Ascending aorta (tissue), 2 donors: ENCODE data around the gene PIGL. TPM values are rescaled to one million over a fixed set of nuclear protein-coding genes. Genes with fewer than 3 reads are reported as not detected.
"Not testable (repeated sequence)": the region's sequence is repeated elsewhere in the genome, so short reads cannot be mapped to it uniquely, and the experiment has no call there.

ENCODE experiments used
- DNase-seq, 2 donors: peaks; one replicate each; pipeline ENCODE4 v3.0.0-alpha.2; 2019; ENCODE audit warnings: low spot score in 2 of 2
- H3K27ac ChIP-seq, 2 donors: fragments of 200-600 bp; sonication (generic); one replicate each; pipeline ENCODE4 v1.5.1; 2016 to 2017; ENCODE audit warnings: mild to moderate bottlenecking in 1 of 2
- H3K27me3 ChIP-seq: fragments of 200-600 bp; sonication (generic); one replicate; pipeline ENCODE4 v1.5.1; 2017
- H3K36me3 ChIP-seq, 2 donors: fragments of 200-600 bp; sonication (generic); one replicate each; pipeline ENCODE4 v1.5.1; 2016
- H3K4me1 ChIP-seq, 2 donors: fragments of 200-600 bp; sonication (generic); one replicate each; pipeline ENCODE4 v1.5.1; 2016 to 2017; ENCODE audit warnings: mild to moderate bottlenecking in 1 of 2
- H3K4me3 ChIP-seq, 2 donors: fragments of 200-600 bp; sonication (generic); one replicate each; pipeline ENCODE4 v1.5.1; 2016 to 2017; ENCODE audit warnings: mild to moderate bottlenecking in 1 of 2
- H3K9me3 ChIP-seq, 2 donors: fragments of 200-600 bp; sonication (generic); one replicate each; pipeline ENCODE4 v1.5.1; 2016
- CTCF ChIP-seq, 3 experiments: fragments of 200-600 bp in 2 of 3; fragments of 450-650 bp in 1 of 3; sonication (generic) in 2 of 3; IDR thresholded peaks; one replicate each; pipeline ENCODE4 v1.5.1; 2016 to 2019; ENCODE audit warnings: antibody characterized with exemption in 3 of 3, mild to moderate bottlenecking in 1 of 3, moderate library complexity in 1 of 3
- intact Hi-C: fragments of 100-400 bp; cut with DNase I; formaldehyde crosslinking; loops from one replicate; pipeline ENCODE4 v1.15.1; 2023
- total RNA-seq: library from RNA; depleted of rRNA; stranded (reverse); fragments of >200 nt; gene quantifications from one replicate; pipeline ENCODE4 v1.1.0, GENCODE V29; 2016

Gene PIGL
- total RNA-seq, 1 donor from 2014 or later, result 6.2 TPM

GRCh38 chr17:16286947-16287562 lies 70.0 kb downstream of the PIGL start:
- peaks cover 18 to 39% of the 10 kb centered on the region in 2 donors for H3K4me1 ChIP-seq
- intact Hi-C loops, result loop anchor here (1.0 to 10.0 kb wide), 5 partner anchors 32 to 238 kb away; partner anchors contain the start of genes CENPV and NCOR1
- peak overlapping the region; percentile 39 to 48 for H3K4me3 ChIP-seq
- no peaks in the 10 kb centered on the region for H3K9me3 ChIP-seq
- TF ChIP-seq CTCF (IDR thresholded peaks at IDR 0.05), result peak in 1 of 3 experiments; percentile 35
- no peaks in the 10 kb centered on the region for H3K27me3 ChIP-seq
- no peaks in the 10 kb centered on the region for H3K36me3 ChIP-seq
- peak in 1 of 2 donors; percentile 80 for DNase-seq
- peak overlapping the region; percentile 98 to 100 for H3K27ac ChIP-seq

DNA sequence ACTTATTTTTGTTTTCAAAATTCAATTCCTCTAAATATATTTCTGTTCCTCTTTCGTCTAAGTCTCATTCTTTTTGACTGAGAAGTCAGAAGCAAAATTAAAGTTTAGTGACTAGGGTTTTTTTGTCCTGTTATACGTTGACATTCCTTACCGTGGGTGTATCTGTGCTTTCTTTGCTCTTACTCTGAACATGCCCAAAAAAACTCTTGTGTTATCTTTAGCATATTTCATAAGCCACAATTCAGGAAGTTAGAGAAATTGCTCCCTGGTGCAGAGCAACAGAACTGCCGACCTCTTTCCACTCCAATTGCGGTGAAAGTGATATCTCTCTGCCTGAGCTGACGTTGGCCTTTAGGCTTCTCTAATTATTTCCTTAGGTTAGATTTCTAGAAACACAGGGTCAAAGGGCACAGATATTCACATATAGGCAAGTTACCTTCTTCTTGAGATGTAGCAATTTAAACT lies 70.6 kb downstream of the PIGL start:
- no peak for TF ChIP-seq CTCF (IDR thresholded peaks at IDR 0.05)
- intact Hi-C loops, result loop anchor here (1.0 to 10.0 kb wide), 5 partner anchors 33 to 237 kb away; partner anchors contain the start of genes CENPV and NCOR1
- Histone ChIP-seq H3K9me3 (no peaks in the 10 kb centered on the region), H3K4me1 (peaks cover 18 to 39% of the 10 kb centered on the region in 2 donors), H3K4me3 (peak overlapping the region; percentile 39 to 48), H3K27me3 (no peaks in the 10 kb centered on the region), H3K36me3 (no peaks in the 10 kb centered on the region), H3K27ac (peak overlapping the region; percentile 98 to 100)
- peak in 1 of 2 donors; percentile 71 for DNase-seq

GRCh38 chr17:16288860-16289571 lies 72.0 kb downstream of the PIGL start:
- TF ChIP-seq CTCF (IDR thresholded peaks at IDR 0.05), result no peak

GRCh38 chr17:16293931-16294330 lies 76.9 kb downstream of the PIGL start:
- no peaks in the 10 kb centered on the region for H3K36me3 ChIP-seq
- intact Hi-C loops, result no loop called here
- no peak for TF ChIP-seq CTCF (IDR thresholded peaks at IDR 0.05)

More at GRCh38 chr17:16288860-16289571, 72.0 kb downstream of the PIGL start:
- Histone ChIP-seq H3K4me1 (peaks cover 18 to 39% of the 10 kb centered on the region in 2 donors), H3K9me3 (no peaks in the 10 kb centered on the region), H3K36me3 (no peaks in the 10 kb centered on the region), H3K4me3 (no peak overlapping the region), H3K27me3 (no peaks in the 10 kb centered on the region), H3K27ac (peak overlapping the region; percentile 98 to 100)
- intact Hi-C loops, result loop anchor here (10.0 kb wide), 1 partner anchor 236 kb away; no protein-coding TSS in a partner anchor
- no peak for DNase-seq

DNA sequence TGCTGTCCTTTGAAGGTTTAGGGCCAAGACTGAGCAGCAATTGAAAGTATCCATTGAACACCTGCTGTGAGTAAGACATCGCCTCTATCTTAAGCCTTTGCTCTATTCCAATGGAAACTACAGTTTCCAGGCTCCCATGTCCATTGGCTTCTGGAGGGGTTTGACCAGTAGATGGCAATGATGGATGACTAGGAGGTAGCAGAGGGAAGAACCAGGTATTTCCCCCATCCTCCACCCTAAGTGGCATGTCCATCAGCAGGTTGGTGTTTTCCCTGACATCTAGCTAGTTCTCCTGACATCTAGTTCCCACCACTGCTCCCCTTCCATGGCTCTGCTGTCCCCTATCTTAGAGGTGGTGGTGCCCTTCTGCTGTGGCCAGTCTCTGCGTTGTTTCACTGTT lies 77.5 kb downstream of the PIGL start:
- Histone ChIP-seq H3K4me3 (no peak overlapping the region), H3K4me1 (no peaks in the 10 kb centered on the region), H3K36me3 (no peaks in the 10 kb centered on the region), H3K9me3 (no peaks in the 10 kb centered on the region), H3K27ac (no peak overlapping the region), H3K27me3 (no peaks in the 10 kb centered on the region)
- DNase-seq, result no peak
- intact Hi-C loops, result no loop called here
- TF ChIP-seq CTCF (IDR thresholded peaks at IDR 0.05), result no peak

More at GRCh38 chr17:16293931-16294330, 76.9 kb downstream of the PIGL start:
- Histone ChIP-seq H3K4me1 (peaks cover 0 to 3% of the 10 kb centered on the region in 2 donors), H3K27ac (no peak overlapping the region), H3K4me3 (no peak overlapping the region), H3K9me3 (no peaks in the 10 kb centered on the region), H3K27me3 (no peaks in the 10 kb centered on the region)
- no peak for DNase-seq

DNA sequence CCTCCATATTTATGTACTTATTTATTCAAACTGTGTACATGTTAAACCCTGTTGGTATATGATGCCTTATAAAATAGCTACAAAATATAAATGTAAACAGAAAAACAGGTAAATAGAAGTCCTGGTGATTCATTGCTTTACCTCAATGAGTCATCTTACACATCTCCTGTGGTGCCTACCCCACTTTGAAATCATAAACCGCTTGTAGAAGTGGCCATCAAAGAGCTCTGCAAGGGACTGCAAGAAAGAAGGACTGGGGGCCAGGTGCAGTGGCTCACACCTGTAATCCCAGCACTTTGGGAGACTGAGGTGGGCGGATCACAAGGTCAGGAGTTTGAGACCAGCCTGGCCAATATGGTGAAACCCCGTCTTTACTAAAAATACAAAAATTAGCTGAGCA lies 79.1 kb downstream of the PIGL start:
- intact Hi-C loops, result not testable (repeated sequence)

More for the DNA sequence above, 79.1 kb downstream of the PIGL start:
- not testable (repeated sequence) for H3K36me3 ChIP-seq, DNase-seq, H3K27me3 ChIP-seq, H3K9me3 ChIP-seq, H3K4me3 ChIP-seq, H3K4me1 ChIP-seq, H3K27ac ChIP-seq
